GM12892 (cell line): Measurements from ENCODE around the gene CPLANE1.
"Not testable (repeated sequence)": the region's sequence is repeated elsewhere in the genome, so short reads cannot be mapped to it uniquely, and the experiment has no call there.

Experiments
- POLR2A ChIP-seq: IDR thresholded peaks from 2 replicates; pipeline ENCODE4 v1.6.1; 2011; ENCODE audit warnings: low read depth, low read length, control low read depth
- POLR2AphosphoS5 ChIP-seq: IDR thresholded peaks from 2 replicates; pipeline ENCODE4 v1.6.1; 2011; ENCODE audit warnings: low read depth, low read length, control low read depth
- TAF1 ChIP-seq: IDR thresholded peaks from 2 replicates; pipeline ENCODE4 v1.6.1; 2011; ENCODE audit warnings: low read depth, mild to moderate bottlenecking, control low read depth, low read length, borderline replicate concordance

GRCh38 chr5:37093795-37094194, 155.4 kb downstream of the CPLANE1 start:
- not testable (repeated sequence) for TF ChIP-seq POLR2A, TAF1, POLR2AphosphoS5
